ENCODE data around the gene LSAMP.

The LSAMP gene

DNA sequence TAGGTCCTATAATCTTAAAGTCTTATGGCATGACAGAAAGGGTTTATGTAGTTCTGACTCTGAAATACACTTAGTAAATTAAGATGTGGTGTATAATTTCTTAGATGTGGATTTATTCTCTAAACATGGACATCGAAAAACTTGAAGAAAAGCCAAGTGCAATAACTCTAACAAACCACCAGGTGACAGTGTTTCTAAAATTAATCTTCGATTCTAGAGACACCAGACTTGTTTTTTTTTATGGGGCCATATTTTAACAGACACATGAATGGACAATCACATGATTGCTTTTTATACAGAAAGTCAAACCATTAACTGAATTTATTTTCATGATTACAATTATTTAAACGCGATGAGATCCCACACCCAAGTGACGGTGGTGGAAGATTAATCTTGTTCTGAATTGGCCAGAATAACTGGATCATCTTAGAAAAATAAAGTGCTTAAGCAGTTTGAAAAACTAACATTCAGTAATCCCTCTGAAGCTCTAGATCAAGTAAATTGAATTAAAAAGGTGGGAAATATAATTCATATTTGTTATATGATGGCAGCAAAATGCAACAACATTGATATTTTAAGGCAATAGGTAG, 305.1 kb downstream of the LSAMP start:
- TF ChIP-seq, protein P1, sequence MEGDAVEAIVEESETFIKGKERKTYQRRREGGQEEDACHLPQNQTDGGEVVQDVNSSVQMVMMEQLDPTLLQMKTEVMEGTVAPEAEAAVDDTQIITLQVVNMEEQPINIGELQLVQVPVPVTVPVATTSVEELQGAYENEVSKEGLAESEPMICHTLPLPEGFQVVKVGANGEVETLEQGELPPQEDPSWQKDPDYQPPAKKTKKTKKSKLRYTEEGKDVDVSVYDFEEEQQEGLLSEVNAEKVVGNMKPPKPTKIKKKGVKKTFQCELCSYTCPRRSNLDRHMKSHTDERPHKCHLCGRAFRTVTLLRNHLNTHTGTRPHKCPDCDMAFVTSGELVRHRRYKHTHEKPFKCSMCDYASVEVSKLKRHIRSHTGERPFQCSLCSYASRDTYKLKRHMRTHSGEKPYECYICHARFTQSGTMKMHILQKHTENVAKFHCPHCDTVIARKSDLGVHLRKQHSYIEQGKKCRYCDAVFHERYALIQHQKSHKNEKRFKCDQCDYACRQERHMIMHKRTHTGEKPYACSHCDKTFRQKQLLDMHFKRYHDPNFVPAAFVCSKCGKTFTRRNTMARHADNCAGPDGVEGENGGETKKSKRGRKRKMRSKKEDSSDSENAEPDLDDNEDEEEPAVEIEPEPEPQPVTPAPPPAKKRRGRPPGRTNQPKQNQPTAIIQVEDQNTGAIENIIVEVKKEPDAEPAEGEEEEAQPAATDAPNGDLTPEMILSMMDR (IDR thresholded peaks at IDR 0.05; ENCODE audit: control insufficient read depth, insufficient read depth, low read depth, low read length, missing control alignments), result peak; percentile 65
- DNase-seq (ENCODE audit: low read depth), result no peak
- no peak overlapping the region for H3K4me3 ChIP-seq (ENCODE audit: control insufficient read depth, low read depth, low read length)

DNA sequence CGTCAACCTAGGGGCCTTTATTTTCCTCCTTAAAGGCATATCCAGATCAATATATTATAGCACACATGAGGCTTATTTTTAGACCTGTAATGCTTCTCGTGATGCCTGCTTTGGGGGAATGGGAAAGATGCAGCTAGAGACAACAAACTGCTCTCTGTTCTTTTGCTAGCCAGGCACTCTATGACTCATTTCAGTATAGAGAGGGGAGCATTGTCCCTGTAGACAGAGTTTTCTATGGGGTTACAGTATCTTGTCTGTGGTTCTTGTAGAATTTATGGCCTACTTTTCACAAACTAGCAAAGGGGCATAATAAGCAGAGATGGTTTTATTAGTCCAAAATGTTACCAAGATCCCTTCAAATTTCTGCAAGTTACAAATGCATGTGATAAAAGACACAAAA, 305.6 kb downstream of the LSAMP start:
- TF ChIP-seq, protein P1 (IDR thresholded peaks at IDR 0.05; ENCODE audit: control insufficient read depth, insufficient read depth, low read depth, low read length, missing control alignments), result no peak
- H3K4me3 ChIP-seq (ENCODE audit: control insufficient read depth, low read depth, low read length), result no peak overlapping the region
- DNase-seq (ENCODE audit: low read depth), result no peak

DNA sequence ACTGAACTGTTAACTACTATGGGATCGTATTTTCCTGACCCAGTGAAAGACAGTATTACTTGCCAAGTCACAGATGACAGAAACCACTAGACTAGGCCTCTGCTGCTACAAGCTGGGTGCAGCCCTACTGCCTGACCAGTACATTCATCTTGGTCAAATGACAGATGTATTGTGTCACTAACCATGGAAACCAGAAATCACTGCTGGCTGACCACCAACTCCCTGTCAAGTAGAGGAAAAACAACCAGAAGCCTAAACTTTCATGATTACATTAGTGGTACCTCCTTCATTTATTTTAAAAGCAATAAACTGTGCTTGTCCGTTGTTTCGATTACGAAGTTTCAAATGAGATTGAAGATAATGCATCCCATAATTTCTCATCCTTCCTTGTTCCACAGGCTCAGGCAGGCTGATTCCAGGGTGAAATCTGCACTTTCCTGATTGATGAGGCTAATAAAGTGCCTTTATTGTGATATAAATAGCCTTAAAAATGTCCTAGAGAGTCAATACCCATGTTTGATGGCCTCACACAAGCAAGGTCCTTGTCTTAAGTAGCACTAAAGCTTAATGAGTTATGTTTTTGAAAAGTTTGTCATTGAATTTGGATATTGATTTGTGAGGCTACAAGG, 309.7 kb downstream of the LSAMP start:
- H3K4me3 ChIP-seq (ENCODE audit: control insufficient read depth, low read depth, low read length), result no peak overlapping the region
- TF ChIP-seq, protein P1 (IDR thresholded peaks at IDR 0.05; ENCODE audit: control insufficient read depth, insufficient read depth, low read depth, low read length, missing control alignments), result no peak
- DNase-seq (ENCODE audit: low read depth), result no peak

DNA sequence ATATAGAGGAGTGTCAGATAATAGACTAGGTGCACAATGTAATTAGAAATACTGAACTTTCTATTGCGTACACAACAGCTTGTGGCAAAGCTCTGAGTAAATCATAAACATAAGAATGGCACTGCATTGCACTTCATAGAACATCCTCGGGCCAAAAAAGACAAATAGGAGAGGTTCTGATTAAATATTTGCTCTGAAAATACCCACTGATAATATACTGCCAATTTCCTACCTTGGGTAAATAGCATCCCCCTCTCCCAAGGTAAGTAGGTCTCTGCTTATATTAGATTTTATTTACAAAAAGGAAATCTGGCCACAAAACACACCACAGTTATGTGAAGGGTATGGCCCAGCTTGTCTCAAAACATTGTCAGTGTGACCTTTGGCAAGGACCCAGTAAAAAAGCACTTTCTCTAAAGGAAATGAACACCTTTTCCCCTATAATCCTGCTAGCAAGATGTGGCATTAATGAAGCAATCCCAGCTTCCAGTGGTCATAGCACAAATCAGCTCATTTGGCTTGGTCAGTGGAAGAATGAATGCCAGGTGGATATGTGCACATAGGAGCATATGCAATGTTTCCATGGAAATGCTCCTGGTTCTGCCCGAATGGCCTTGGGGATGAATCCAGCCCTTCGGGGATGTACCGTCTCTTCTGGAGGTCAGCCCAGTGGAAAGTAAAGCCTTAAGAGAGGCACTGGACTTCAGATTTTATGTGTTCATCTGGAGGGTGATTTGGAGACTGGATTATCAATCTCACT, 315.9 kb downstream of the LSAMP start:
- H3K4me3 ChIP-seq (ENCODE audit: control insufficient read depth, low read depth, low read length), result no peak overlapping the region
- DNase-seq (ENCODE audit: low read depth), result no peak
- TF ChIP-seq, protein P1 (IDR thresholded peaks at IDR 0.05; ENCODE audit: control insufficient read depth, insufficient read depth, low read depth, low read length, missing control alignments), result no peak

DNA sequence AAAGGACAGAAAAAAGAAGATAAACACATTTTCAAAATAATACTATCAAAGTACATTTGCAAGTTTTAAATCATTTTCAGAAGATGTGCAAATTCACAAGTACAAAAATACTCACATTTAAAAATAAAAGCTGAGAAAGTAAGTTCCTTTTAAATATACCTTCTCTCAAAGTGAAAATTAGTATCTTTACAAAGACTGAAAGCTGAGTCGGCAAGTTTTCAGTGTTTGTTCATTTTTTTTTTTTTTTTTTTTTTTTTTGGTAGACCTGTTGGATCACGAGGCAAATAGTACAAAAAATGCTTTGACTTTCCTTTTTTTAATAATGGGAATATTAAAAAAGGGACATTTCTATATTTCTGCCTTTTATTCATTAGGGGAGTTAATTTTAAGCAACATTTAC, 317.8 kb downstream of the LSAMP start:
- DNase-seq (ENCODE audit: low read depth), result no peak
- no peak overlapping the region for H3K4me3 ChIP-seq (ENCODE audit: control insufficient read depth, low read depth, low read length)
- TF ChIP-seq, protein P1 (IDR thresholded peaks at IDR 0.05; ENCODE audit: control insufficient read depth, insufficient read depth, low read depth, low read length, missing control alignments), result no peak

DNA sequence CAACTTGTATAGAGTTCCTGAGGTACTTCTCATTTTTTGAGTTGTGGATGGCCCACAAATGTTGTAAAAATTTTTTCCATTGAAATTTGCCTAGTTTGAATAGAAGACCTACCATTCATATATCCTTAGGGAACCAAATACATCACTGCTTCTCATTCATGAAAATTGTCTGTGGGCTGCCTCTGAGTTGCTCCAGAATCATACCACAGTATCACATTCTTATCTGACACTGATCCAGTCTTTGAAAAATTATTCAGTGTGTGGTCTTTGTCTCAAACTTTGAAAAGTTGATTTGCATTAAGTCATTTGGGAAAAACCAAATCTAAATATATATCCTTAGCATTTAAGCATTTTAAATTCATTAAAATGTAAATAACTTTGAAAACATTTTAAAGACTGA, 321.1 kb downstream of the LSAMP start:
- no peak for DNase-seq (ENCODE audit: low read depth)
- TF ChIP-seq, protein P1 (IDR thresholded peaks at IDR 0.05; ENCODE audit: control insufficient read depth, insufficient read depth, low read depth, low read length, missing control alignments), result no peak
- H3K4me3 ChIP-seq (ENCODE audit: control insufficient read depth, low read depth, low read length), result no peak overlapping the region
